Glutamatergic neuron (in vitro differentiated cells): ENCODE measurements around the gene TSPAN5. TPM values are rescaled to one million over a fixed set of nuclear protein-coding genes. Genes with fewer than 3 reads are reported as not detected.

Source experiments
- DNase-seq: peaks from one replicate; pipeline ENCODE4 v3.0.0; 2022
- H3K27ac Mint-ChIP-seq: one replicate; pipeline ENCODE4 v1.8.0; 2020; ENCODE audit warnings: mild to moderate bottlenecking, mixed read lengths, inconsistent platforms; ENCODE audit not compliant: unreplicated experiment
- H3K27me3 Mint-ChIP-seq: one replicate; pipeline ENCODE4 v1.8.0; 2020; ENCODE audit warnings: mild to moderate bottlenecking, moderate library complexity, mixed read lengths, inconsistent platforms; ENCODE audit not compliant: unreplicated experiment
- H3K36me3 Mint-ChIP-seq: one replicate; pipeline ENCODE4 v1.8.0; 2020; ENCODE audit warnings: mild to moderate bottlenecking, mixed read lengths, inconsistent platforms; ENCODE audit not compliant: unreplicated experiment
- H3K4me1 Mint-ChIP-seq: one replicate; pipeline ENCODE4 v1.8.0; 2020; ENCODE audit warnings: mild to moderate bottlenecking, low read depth, mixed read lengths, inconsistent platforms; ENCODE audit not compliant: unreplicated experiment
- H3K4me3 Mint-ChIP-seq: one replicate; pipeline ENCODE4 v1.8.0; 2020; ENCODE audit warnings: mild to moderate bottlenecking, mixed read lengths, inconsistent platforms; ENCODE audit not compliant: unreplicated experiment
- H3K9me3 Mint-ChIP-seq: one replicate; pipeline ENCODE4 v1.8.0; 2020; ENCODE audit warnings: mild to moderate bottlenecking, moderate library complexity, mixed read lengths, inconsistent platforms; ENCODE audit not compliant: unreplicated experiment
- total RNA-seq: library from RNA; stranded (reverse); fragmentation: NEBNext Ultra II Directional; extraction: Animal tissue kit (Norgen Biotek cat#: 25700); gene quantifications from one replicate; pipeline ENCODE4 v1.2.1, GENCODE V29; 2021; ENCODE audit not compliant: unreplicated experiment
- TF ChIP-seq, protein P1 (sequence below): fragments of 200-600 bp; sonication (generic); IDR thresholded peaks from one replicate; pipeline ENCODE4 v1.5.0; 2021; ENCODE audit not compliant: partially characterized antibody, unreplicated experiment

Gene TSPAN5
- total RNA-seq, 1 donor from 2014 or later, result 40.5 TPM

DNA sequence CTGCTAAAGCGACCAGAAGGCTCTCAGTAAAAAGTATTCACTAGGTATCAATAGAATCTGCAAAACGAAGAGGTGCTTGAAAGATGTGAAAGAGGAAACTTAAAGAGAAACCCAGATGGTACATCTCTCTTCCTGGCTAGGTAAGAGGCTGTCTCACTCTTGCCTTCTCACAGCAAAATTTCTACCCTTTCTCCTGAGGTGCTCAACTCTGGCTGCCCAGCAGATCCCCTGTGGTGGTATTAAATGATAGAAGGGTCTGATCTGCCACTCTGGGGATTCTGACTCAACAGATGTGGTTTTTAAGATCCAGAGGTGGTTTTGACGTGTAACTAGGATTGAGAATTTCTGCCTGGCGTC is 14.9 kb upstream of the TSPAN5 start:
- no peak overlapping the region for H3K27ac Mint-ChIP-seq

GRCh38 chr4:98672583-98673287 is 14.3 kb upstream of the TSPAN5 start:
- DNase-seq, result no peak
- H3K4me3 Mint-ChIP-seq, result no peak overlapping the region

More for the DNA sequence above, 14.9 kb upstream of the TSPAN5 start:
- H3K36me3 Mint-ChIP-seq, result no peaks in the 10 kb centered on the region
- peaks cover 1% of the 10 kb centered on the region for H3K27me3 Mint-ChIP-seq
- no peaks in the 10 kb centered on the region for H3K4me1 Mint-ChIP-seq
- TF ChIP-seq, protein P1, sequence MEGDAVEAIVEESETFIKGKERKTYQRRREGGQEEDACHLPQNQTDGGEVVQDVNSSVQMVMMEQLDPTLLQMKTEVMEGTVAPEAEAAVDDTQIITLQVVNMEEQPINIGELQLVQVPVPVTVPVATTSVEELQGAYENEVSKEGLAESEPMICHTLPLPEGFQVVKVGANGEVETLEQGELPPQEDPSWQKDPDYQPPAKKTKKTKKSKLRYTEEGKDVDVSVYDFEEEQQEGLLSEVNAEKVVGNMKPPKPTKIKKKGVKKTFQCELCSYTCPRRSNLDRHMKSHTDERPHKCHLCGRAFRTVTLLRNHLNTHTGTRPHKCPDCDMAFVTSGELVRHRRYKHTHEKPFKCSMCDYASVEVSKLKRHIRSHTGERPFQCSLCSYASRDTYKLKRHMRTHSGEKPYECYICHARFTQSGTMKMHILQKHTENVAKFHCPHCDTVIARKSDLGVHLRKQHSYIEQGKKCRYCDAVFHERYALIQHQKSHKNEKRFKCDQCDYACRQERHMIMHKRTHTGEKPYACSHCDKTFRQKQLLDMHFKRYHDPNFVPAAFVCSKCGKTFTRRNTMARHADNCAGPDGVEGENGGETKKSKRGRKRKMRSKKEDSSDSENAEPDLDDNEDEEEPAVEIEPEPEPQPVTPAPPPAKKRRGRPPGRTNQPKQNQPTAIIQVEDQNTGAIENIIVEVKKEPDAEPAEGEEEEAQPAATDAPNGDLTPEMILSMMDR, result no peak
- no peak for DNase-seq
- H3K4me3 Mint-ChIP-seq, result no peak overlapping the region
- H3K9me3 Mint-ChIP-seq, result no peaks in the 10 kb centered on the region

GRCh38 chr4:98671131-98671530 is 12.7 kb upstream of the TSPAN5 start:
- no peak overlapping the region for H3K4me3 Mint-ChIP-seq
- TF ChIP-seq, protein P1, result no peak
- H3K27ac Mint-ChIP-seq, result no peak overlapping the region
- peaks cover 1% of the 10 kb centered on the region for H3K27me3 Mint-ChIP-seq
- no peaks in the 10 kb centered on the region for H3K4me1 Mint-ChIP-seq
- H3K9me3 Mint-ChIP-seq, result no peaks in the 10 kb centered on the region
- DNase-seq, result no peak
- peaks cover 4% of the 10 kb centered on the region for H3K36me3 Mint-ChIP-seq

More at GRCh38 chr4:98672583-98673287, 14.3 kb upstream of the TSPAN5 start:
- Mint-ChIP-seq H3K9me3 (no peaks in the 10 kb centered on the region), H3K27me3 (peaks cover 1% of the 10 kb centered on the region), H3K36me3 (peaks cover under 1% of the 10 kb centered on the region), H3K4me1 (no peaks in the 10 kb centered on the region), H3K27ac (no peak overlapping the region)
- TF ChIP-seq, protein P1, result no peak

DNA sequence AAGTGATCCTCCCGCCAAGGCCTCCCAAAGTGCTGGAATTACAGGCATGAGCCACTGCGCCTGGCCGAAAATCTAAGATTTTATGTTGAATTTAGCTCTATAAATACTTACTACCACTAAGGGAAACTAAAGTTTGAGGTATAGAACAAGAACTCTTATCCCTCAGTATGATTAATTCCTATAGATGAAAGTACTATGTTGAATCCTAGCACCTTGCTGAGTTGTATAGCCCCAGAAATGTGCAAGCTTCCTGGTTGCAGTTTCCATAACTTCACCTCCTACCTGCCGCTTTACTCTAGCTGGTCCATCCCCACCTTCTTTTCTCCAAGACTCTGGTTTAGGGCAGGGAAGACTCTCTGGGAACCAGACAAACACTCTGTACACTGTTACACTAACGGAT is 11.8 kb upstream of the TSPAN5 start:
- H3K36me3 Mint-ChIP-seq, result peaks cover 4% of the 10 kb centered on the region
- H3K27me3 Mint-ChIP-seq, result peaks cover 1% of the 10 kb centered on the region
- DNase-seq, result no peak
- TF ChIP-seq, protein P1, result no peak
- peaks cover 2% of the 10 kb centered on the region for H3K9me3 Mint-ChIP-seq
- H3K4me3 Mint-ChIP-seq, result no peak overlapping the region
- H3K27ac Mint-ChIP-seq, result no peak overlapping the region
- no peaks in the 10 kb centered on the region for H3K4me1 Mint-ChIP-seq

DNA sequence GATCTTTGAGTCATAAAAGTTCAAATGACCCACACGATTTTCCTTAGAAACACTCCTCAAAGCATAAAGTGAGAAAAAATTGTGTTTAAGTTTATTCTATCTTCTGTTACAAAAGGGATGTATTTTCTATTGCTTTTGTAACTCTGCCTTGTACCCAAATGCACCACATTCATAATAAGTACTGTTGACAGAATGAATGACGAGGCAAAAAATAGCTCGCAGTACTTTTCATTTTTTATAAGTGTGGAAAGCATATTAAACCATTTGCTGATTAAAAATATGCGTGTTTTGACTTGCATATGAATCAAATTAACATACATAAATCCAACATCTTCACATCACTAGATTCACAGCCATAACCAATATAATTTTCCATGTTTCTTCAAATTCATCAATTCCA is 11.2 kb upstream of the TSPAN5 start:
- no peaks in the 10 kb centered on the region for H3K4me1 Mint-ChIP-seq
- peaks cover 6% of the 10 kb centered on the region for H3K9me3 Mint-ChIP-seq
- peaks cover 1% of the 10 kb centered on the region for H3K27me3 Mint-ChIP-seq
- H3K36me3 Mint-ChIP-seq, result peaks cover 4% of the 10 kb centered on the region
- H3K4me3 Mint-ChIP-seq, result no peak overlapping the region
- TF ChIP-seq, protein P1, result no peak
- DNase-seq, result no peak
- H3K27ac Mint-ChIP-seq, result no peak overlapping the region
